GM23248 (cell line): Measurements from ENCODE around the gene RASSF5.

Experiments used
- EZH2 ChIP-seq: fragments of 200-600 bp; sonication (generic); IDR thresholded peaks from 2 replicates; pipeline ENCODE4 v1.6.1; 2018; ENCODE audit warnings: antibody characterized with exemption, mild to moderate bottlenecking; ENCODE audit not compliant: insufficient read depth, poor library complexity, severe bottlenecking
- EZH2phosphoT487 ChIP-seq: fragments of 200-600 bp; sonication (generic); IDR thresholded peaks from 2 replicates; pipeline ENCODE4 v1.6.1; 2018; ENCODE audit warnings: antibody characterized with exemption, moderate library complexity, mild to moderate bottlenecking, low read depth; ENCODE audit not compliant: insufficient read depth

DNA sequence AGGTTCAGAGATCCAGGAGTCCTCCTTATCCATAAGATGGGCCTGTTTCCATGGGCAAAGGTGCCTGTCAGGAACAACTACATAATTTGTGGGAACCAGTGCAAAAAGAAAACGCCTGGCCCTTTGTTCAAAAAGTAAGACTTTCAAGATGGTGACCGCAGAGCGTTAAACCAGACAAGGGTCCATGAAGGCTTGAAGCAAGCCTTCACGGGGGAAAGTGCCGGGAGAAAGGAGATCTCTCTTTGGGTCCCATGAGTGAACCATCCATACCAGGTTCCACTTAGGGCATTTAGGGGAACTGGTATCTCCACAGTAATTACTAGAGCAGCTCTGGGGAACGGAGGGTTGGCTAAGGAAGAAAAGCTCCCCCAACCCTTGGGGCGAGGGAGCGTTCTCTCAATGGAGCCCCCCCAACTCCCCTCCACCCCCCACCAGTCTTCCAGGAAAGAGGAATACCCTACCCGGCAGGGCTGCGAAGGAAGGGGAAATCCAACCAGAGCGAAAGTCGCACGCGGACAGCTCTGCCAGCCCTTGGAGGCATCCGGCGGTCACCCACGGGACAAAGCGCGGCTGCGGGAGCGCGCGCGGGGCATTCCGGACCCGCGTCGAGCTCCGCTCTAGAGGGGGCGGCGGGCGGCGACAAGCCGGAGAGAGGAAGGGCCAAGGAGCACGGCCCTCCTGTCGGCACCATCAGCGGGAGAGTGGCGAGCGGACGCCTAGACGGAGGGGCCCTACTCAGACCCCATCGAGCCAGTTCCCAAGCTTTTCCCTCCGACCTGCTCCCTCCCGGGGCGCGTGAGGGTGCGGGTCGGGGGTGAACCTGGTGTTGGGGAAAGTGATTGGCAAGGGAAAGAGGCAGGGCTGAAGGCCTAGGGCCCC is 687 bp upstream of the RASSF5 start:
- TF ChIP-seq EZH2 (no peak), EZH2phosphoT487 (no peak)
